Suppressor macrophage treated with lipopolysaccharide for 4 hours (primary cell): ENCODE data around the gene TRAK2.
"Not testable (repeated sequence)": the region's sequence is repeated elsewhere in the genome, so short reads cannot be mapped to it uniquely, and the experiment has no call there.

Experiments used
- DNase-seq: peaks from one replicate; pipeline ENCODE4 v3.0.0-alpha.2; 2020

Gene TRAK2, protein sequence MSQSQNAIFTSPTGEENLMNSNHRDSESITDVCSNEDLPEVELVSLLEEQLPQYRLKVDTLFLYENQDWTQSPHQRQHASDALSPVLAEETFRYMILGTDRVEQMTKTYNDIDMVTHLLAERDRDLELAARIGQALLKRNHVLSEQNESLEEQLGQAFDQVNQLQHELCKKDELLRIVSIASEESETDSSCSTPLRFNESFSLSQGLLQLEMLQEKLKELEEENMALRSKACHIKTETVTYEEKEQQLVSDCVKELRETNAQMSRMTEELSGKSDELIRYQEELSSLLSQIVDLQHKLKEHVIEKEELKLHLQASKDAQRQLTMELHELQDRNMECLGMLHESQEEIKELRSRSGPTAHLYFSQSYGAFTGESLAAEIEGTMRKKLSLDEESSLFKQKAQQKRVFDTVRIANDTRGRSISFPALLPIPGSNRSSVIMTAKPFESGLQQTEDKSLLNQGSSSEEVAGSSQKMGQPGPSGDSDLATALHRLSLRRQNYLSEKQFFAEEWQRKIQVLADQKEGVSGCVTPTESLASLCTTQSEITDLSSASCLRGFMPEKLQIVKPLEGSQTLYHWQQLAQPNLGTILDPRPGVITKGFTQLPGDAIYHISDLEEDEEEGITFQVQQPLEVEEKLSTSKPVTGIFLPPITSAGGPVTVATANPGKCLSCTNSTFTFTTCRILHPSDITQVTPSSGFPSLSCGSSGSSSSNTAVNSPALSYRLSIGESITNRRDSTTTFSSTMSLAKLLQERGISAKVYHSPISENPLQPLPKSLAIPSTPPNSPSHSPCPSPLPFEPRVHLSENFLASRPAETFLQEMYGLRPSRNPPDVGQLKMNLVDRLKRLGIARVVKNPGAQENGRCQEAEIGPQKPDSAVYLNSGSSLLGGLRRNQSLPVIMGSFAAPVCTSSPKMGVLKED

DNA sequence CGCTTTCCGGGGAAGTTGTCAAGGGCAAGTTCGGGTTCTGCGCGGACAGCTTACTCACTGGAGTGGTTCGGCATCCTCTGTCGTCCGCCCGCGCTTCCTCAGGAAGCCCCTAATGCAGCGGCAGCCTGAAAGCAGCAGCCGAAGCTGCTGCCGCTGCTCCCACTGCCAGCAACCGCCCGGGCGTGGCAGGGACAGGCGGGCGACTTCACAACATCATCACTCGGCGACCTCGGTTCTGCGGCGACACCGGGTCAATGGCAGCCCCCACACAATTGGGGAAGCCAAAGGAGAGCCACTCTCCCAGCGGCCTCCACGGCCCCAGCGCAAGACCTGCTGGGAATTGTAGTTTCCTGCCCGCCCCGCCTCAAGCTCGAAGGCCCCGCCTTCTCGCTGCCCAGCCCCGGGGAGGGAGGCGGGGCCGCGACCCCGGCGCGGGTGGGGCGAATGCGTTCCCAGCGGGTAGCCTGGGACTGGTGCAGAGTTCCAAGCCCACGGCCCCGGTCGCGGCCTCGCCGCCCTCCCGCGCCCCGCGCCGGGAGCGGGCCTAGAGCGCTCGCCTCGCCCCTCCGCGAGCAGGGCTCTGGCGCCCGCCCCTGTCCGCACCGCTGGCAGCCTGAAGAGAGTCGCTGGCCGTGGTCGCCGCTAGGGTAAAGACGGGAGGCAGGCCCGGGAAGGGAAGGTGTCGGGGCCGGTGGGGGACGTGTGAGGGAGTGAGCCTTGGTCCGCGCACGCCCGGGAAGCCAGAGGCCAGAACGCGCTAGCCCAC lies at the start of gene TRAK2, which contains the start of gene STRADB:
TRAK2 (minus strand) TSS at position 167 of the 766 bp plus-strand sequence. CDS start 30,951 bp downstream, outside the sequence.
STRADB (plus strand) TSS at position 449 of the 766 bp plus-strand sequence. CDS start 3,101 bp downstream, outside the sequence.
- DNase-seq = peak; percentile 97

DNA sequence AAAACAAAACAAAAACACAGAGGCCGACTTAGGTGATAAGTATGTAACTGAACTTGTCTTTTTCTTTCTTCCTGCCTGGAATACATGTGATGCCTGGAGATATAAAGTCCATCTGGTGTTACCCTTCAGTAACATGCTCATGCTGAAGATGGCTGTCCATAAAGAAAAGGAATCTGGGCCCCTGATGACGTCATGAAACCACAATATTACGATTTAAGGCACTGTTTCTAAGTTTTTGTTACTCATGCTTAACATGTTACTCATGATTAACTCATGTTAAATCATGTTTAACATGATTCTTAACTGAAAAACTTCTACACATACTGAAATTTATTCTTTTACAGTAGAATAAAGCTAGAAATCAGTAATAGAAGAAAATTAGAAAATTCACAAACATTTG lies 49.3 kb upstream of the TRAK2 start:
- DNase-seq = peak; percentile 6

DNA sequence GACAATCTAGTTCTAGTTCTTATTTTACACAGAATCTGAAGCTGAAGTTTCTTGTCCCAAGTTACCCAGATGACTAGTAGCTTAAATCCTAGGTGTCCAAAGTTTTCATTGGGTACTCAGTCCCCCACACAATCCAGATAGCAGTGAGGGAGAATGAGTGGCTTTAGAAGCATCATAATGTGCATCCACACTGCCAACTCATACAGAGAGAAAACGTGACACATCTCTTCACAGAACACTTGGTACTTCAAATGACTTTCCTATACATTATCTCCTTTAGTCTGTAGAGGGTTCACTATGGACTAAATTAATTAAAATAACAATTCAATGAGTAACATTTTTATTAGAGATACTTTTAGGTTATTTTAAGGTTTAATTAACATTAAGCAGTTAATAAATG lies 45.5 kb upstream of the TRAK2 start:
- DNase-seq = no peak

DNA sequence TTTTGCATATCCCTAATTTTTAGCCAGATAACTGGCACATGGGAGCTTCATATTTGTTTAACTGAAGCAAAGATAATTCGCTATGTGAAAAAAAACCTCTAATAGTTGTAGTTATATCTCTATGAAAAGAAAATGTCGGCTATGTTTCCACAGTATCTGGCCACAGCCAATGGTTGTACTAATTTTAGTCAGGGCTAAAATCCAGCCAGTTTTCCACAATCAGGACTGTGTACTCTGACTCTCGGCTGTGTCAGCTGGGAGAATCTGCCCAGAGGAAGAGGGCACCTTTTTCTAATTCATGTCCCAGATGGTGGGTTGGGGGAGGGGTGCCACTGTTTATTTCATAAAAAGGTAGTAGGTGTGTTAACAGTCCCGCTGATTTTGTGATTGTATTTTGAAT lies 39.0 kb upstream of the TRAK2 start:
- no peak for DNase-seq

DNA sequence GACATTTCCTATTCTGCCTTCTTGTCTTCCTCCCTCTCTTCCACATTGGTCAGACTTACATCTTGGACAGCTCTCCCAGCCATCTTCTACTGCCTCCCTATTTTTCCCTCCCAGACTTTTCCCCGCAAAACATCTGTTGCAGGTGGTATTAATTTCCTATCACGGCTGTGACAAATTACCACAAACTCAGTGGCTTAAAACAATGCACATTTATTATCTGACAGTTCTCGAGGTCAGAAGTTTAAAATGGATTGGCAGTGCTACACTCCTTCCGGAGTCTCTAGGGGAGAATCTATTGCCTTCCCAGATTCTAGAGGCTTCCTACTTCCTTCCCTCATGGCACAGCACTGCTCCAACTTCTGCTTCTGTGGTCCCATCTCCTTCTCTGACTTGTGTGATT lies 33.5 kb upstream of the TRAK2 start:
- no peak for DNase-seq

DNA sequence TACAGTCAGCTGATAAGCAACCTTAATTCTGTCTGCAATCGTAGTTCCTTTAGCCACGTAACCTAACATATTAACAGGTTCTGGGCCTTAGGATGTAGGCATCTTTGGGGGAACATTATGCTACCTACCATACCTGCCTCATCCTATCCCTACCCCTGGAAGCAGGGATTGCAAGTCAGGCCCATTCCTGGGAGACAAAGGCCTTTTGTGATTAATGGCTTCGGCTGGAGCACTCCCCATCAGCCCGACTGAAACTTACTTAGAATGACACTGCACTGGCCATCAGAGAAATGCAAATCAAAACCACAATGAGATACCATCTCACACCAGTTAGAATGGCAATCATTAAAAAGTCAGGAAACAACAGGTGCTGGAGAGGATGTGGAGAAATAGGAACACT lies 32.5 kb upstream of the TRAK2 start:
- not testable (repeated sequence) for DNase-seq

DNA sequence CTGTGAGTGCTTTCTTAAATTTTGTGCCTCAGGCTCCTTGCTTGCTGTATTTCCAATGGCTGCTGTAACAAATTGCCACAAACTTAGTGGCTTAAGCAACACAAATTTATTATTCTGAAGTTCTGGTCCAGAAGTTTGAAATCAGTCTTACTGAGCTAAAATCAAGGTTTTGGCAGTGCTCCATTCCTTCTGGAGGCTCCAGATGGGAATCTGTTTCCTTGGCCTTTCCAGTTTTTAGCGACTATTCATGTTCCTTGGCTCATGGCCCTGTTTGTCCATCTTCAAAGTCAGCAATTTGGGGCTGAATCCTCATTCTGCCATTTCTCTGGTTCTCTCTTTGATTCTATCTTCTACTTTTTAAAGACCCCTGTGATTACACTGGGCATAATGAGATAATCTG lies 32.1 kb upstream of the TRAK2 start:
- no peak for DNase-seq

DNA sequence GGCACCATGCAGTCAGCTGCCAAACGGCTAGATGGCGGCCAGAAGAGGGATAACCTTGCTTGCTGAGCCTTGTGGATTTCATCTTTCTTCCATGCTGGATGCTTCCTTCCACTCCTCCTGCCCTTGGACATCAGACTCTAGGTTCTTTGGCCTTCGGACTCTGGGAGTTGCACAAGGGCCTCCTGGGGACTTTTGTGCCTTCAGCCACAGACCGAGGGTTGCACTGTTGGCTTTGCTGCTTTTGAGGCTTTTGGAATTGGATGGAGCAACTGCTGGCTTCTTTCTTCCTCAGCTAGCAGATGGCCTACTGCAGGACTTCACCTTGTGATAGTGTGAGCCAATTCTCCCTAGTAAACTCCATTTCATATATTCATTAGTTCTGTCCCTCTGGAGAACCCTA lies 31.3 kb upstream of the TRAK2 start:
- no peak for DNase-seq

DNA sequence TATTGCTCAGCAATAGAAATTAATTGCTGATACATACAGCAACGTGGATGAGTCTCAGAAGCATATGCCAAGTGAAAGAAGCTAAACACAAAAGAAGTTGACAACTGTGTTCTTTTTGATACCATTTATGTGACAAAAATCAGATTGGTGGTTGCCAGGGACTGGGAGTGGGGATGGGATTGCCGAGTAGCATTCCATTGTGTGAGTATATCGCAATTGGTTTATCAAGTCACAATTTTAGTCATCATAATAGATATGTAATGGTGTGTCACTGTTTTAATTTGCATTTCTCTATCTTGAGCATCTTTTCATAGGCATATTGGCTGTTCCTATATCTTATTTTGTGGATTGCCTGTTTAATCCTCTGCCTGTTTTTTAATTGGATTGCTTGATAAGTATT lies 21.2 kb upstream of the TRAK2 start:
- no peak for DNase-seq

DNA sequence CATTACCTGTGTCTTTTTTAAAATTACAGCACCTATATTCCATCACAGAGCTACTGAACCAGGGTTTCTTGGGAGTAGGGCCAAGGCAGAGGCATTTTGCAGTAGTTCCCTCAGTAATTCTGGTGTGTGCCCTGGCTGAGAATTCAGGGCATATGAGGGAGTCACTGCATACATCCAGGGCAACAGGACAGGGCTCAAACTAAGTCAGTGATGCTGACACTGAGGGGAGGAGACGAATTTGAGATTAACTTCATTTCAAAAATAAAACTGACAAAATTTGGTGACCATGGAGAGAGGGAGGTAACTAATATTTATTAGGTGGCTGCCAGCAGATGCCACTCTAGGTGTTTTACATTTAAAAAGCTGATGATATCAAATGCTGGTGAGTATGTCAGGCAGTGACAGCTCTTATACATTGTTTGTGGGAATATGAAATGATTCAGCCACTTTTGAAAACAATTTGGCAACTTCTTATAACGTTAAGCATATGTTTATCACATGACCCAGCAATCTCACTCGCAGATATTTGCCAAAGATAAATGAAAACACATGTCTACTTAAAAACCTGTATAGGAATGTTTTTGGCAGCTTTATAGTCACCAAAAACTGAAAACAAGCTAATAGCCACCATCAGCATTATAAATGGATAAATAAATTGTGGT lies 20.6 kb upstream of the TRAK2 start:
- no peak for DNase-seq

DNA sequence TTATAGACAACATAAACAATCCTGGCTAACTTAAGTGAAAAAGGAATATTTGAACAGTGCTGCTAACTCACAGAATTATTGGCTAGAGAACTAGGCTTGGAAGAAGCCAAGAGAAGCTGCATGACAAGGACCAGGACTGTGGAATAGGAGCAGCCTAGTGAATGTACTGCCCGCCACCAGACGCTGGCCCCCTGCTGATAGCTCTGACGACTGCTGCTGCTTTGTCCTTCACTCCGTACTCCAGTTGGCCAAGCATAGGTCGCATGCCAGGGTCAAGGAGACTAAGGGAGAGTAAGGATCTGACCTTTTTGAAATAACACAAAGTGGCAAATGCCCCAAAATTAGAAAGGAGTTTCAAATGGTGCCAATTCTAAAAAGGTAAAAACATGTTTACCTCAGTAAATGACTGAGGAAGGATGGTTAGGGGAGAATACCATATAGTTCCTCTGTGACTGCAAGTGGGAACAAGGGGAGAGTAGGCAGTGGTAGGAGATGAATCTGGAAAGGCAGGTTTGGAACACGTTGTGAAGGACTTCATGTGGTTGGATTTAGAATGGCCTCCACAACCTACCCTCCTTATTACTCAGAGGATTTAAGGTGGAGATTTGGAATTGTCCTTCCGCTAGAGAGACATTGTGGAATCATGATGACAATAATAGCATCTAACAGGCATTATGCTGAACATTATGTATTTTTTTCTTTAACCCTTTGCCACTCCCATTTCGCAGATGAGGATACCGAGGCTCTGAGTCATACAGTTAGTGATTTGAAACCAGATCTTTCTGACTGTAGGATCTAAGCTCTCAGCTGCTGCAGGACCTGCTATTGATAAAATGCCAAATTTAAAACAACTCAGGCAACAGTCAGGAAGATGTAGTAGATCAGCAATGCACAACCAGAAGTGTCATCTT lies 19.8 kb upstream of the TRAK2 start:
- no peak for DNase-seq

DNA sequence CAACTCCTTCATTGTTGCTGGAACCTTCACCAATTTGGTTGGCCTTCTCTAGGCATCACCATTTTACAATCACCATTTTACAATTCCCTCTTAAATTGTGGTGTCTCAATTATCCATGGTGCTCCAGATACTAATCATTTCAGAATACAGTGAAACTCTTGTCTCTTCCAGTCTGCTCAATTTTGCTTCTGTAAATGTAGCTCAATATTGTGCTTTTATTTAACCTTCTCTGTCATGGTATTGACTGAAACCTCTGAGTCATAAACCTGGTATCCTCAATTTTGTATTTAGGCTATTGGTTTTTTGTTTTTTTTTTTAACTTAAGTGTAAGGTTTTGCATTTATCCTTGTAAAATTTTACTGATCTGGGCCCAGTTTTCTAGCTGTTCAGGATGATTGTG lies 16.4 kb upstream of the TRAK2 start:
- no peak for DNase-seq

DNA sequence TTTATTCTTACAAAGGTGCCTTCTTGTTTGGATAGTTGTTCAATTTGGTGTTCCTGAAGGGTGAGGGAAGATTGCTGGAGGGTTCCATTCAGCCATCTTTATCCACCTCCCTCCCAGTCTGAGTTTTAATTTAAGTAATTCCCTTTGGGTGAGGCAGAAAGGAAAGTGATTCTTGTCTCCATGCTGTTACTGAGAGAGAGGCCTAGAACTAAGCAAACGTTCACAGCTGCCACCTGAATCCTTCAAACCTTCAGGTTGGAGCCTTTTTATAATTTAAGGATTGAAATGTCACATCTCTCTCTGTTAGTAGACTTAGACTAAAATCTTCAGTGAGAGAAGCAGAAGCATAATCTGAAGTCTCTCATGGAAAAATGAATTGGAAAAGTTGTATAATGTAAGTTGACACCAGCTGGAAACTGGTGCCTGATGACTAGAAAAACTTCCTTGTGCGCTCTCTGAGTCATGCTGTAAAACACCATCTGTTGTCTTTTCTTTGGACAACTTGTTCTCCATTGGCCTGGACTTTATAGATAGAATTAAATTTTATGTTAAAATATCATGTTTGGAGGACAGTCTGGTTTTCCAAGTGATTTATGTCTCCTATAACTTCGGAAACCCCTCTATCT lies 14.9 kb upstream of the TRAK2 start:
- no peak for DNase-seq

DNA sequence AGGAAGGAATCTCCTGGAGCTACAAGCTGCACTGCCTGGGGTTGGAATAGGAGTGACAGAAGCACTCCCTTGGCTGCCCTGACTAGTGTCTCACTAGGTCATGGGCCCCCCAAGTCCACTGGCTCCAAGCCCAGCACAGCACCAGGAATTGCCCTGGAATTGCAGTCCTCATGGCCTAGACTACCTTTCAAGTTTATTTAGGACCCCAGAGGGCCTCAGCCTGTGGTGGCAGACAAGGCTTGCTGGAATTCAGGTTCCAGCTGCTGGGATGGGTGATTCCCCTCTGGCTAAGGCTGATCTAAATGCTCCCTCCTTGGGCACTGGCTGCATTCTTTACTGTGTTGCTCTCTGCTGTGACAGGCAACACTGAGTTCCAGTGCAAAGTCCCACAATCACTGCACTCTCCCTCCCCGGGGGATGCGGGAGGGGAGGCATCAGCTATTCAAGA lies 14.3 kb upstream of the TRAK2 start:
- DNase-seq = no peak

DNA sequence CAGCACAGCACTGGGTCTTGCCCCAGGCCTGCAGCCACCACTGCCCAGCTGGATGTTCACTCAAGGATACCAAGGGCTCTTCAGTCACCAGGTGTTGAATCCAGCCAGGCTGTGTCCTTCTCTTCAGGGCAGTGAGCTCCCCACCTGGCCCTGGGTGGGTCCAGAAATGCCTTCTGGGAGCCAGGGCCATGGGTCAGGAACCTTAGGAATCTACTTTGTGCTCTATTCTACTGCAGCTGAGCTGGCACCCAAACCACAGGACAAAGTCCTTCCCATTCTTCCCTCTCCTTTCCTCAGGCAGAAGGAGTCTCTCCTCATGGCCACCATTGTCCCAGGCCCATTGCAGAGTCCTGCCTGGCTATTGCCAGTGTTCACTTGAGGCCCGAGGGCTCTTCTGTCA lies 13.3 kb upstream of the TRAK2 start:
- no peak for DNase-seq

DNA sequence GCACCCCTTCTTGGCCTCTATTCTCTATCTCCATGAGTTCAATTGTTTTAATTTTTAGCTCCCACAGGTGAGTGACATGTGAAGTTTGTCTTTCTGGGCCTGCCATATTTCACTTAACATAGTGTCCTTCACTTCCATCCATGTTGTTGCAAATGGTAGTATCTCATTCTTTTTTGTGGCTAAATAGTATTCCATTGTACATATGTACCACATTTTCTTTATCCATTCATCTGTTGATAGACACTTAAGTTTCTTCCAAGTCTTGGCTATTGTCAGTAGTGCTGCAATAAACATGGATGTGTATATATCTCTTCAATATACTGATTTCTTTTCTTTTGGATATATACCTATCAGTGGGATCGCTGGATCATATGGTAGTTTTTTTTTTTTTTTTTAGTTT lies 9.3 kb upstream of the TRAK2 start:
- no peak for DNase-seq

DNA sequence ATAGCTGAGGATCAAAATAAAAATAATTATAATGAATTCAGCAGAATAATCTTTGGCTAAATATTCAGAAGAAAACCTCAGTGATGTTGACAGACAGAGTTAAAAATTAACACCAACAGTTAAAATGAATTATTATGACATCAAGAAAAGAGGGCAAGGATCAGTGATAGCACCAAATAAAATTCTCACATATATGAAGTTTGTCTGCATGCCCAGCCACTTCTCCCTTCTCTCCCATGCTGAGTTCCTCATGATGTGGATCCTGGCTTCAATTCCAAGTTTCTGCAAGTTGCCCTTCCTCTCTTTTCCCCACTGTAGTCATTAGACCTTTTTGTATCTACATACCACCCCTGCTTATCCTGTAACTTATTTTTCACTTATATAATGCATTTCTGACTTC lies 7.1 kb upstream of the TRAK2 start:
- DNase-seq = no peak

DNA sequence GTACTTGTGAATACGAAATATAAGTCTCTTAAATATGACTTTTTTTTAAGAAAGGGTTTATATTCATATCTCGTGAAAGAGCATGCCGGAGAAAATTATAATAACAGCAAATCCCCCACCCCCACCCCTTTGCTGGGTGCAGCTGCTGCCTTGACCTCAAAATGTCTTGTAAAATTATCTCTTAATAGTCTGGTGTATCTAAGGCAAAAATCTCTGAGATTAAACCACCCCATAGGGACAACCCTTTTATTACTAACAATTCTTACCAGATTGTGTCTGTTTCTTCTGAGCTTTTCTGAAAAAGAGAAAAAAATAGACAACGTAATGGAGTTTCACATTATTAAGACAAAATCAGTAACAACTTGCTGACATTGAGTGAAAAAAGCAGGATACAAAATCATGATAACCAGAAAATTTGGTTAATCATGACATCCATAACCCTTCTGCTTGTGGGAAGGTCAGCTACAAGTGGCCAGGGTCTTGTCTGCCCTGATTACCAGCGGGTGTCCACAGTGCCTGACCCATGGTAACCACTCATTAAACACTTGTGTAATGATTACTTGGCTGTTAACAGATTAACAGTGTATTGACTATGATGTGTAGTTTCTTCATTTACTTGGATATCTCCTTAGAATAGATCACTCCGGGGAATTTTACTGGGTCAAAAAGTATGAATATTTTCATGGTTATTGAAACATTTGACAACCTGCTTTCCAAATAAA lies 1.8 kb upstream of the TRAK2 start:
- no peak for DNase-seq

DNA sequence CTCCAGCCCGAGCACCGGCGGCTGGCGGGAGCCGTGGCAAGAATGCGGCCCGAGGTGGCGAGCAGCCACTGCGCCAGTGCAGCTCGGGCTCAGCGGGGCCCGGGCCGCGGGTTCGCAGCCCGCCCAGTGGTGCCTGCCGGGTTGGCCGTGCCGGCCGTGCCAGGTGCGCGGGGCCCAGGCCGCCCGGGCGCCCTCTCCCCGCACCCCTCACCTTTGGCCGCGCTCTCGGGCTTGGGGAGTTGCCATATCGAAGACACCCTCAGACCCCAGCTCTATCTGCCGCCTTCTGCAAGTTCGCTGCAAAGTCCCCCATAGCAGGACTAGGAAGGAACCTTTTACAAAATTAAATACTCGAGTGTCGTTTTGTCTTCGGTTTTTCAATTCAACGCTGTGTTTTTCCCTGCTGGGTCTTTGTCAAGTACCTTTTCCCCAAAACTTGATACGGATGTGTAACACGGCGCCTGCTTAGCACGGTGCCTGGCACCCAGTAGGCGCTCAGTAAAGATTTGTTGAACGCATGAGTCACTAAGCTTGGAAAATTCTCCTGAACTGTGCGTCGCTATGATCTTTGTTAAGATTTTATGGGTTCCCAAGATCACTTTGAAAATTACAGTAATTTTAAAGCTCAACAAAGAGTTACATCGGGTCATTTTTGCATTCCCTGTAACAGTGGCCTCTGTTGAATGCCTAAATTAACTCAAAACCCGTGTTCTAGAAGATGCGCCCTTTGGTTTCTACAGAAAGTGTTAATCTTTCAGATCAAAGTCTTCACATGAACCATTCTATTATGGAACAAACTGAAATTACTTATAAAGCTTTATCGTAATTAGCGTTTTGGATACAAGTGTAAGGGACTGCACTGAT lies 1.0 kb upstream of the TRAK2 start:
- DNase-seq = no peak
